PFSK-1 (cell line): ENCODE results near the gene CDC37L1.

ENCODE experiments used
- FOXP2 ChIP-seq: optimal IDR thresholded peaks from 2 replicates; pipeline ENCODE3; 2011; ENCODE audit warnings: borderline replicate concordance, control low read depth, inconsistent platforms; ENCODE audit not compliant: insufficient read depth; ENCODE audit errors: extremely low read length, extremely low read depth
- POLR2AphosphoS5 ChIP-seq: IDR thresholded peaks from 2 replicates; pipeline ENCODE4 v1.6.1; 2012; ENCODE audit warnings: low read depth, mild to moderate bottlenecking, control low read depth, low read length, moderate library complexity
- SIN3A ChIP-seq: IDR thresholded peaks from 2 replicates; pipeline ENCODE4 v1.6.1; 2012; ENCODE audit warnings: mild to moderate bottlenecking, low read length, moderate library complexity, borderline replicate concordance; ENCODE audit not compliant: insufficient read depth
- TAF1 ChIP-seq: IDR thresholded peaks from 2 replicates; pipeline ENCODE4 v1.6.1; 2012; ENCODE audit warnings: low read length, control low read depth, borderline replicate concordance; ENCODE audit not compliant: insufficient read depth
- TF ChIP-seq, protein P1 (sequence below), 2 experiments: IDR thresholded peaks; 2 replicates each; pipeline versions ENCODE4 v1.6.1 to v1.8.0; 2011 to 2012; ENCODE audit warnings: low read depth in 2 of 2, low read length in 2 of 2, control low read depth in 1 of 2, inconsistent platforms in 1 of 2, mild to moderate bottlenecking in 1 of 2, moderate library complexity in 1 of 2; ENCODE audit not compliant: insufficient read depth in 1 of 2

DNA sequence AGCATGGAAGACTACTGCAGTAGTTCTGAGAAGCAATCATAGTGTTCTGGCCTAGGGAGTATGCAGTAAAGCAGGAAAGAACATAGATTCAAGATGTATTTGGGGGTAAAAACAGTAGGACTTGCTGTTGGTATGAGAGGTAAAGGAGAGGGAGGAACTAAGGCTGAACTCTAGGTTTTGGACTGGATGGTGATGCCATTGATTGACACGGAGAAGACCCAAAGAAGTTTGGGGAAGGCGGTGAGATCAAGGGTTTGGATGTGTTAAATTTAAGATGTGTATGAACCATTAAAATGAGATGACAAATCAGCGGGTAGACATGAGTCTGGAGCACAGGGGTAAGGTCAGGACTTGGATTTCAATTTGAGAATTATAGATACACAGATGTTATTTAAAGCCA, 2.0 kb upstream of the CDC37L1 start:
- TF ChIP-seq POLR2AphosphoS5 (no peak), TAF1 (no peak), SIN3A (no peak), FOXP2 (no peak)
- TF ChIP-seq, protein P1, sequence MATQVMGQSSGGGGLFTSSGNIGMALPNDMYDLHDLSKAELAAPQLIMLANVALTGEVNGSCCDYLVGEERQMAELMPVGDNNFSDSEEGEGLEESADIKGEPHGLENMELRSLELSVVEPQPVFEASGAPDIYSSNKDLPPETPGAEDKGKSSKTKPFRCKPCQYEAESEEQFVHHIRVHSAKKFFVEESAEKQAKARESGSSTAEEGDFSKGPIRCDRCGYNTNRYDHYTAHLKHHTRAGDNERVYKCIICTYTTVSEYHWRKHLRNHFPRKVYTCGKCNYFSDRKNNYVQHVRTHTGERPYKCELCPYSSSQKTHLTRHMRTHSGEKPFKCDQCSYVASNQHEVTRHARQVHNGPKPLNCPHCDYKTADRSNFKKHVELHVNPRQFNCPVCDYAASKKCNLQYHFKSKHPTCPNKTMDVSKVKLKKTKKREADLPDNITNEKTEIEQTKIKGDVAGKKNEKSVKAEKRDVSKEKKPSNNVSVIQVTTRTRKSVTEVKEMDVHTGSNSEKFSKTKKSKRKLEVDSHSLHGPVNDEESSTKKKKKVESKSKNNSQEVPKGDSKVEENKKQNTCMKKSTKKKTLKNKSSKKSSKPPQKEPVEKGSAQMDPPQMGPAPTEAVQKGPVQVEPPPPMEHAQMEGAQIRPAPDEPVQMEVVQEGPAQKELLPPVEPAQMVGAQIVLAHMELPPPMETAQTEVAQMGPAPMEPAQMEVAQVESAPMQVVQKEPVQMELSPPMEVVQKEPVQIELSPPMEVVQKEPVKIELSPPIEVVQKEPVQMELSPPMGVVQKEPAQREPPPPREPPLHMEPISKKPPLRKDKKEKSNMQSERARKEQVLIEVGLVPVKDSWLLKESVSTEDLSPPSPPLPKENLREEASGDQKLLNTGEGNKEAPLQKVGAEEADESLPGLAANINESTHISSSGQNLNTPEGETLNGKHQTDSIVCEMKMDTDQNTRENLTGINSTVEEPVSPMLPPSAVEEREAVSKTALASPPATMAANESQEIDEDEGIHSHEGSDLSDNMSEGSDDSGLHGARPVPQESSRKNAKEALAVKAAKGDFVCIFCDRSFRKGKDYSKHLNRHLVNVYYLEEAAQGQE (IDR thresholded peaks at IDR 0.05; ENCODE audit: insufficient read depth in 1 of 2, low read depth in 2 of 2, low read length in 2 of 2) = no peak
